VCaP (cell line): Measurements from ENCODE around the gene GK.

Source experiments
- H3K27ac ChIP-seq: fragments of 450-650 bp; 2 replicates; pipeline ENCODE4 v1.5.1; 2017
- TF ChIP-seq, protein P1 (sequence below): fragments of 450-650 bp; conservative IDR thresholded peaks from 2 replicates; pipeline ENCODE4 v1.5.1; 2017; ENCODE audit warnings: mild to moderate bottlenecking, moderate library complexity

Gene GK

GRCh38 chrX:30714138-30714537 is 60.9 kb downstream of the GK start:
- no peak overlapping the region for H3K27ac ChIP-seq
- TF ChIP-seq, protein P1, sequence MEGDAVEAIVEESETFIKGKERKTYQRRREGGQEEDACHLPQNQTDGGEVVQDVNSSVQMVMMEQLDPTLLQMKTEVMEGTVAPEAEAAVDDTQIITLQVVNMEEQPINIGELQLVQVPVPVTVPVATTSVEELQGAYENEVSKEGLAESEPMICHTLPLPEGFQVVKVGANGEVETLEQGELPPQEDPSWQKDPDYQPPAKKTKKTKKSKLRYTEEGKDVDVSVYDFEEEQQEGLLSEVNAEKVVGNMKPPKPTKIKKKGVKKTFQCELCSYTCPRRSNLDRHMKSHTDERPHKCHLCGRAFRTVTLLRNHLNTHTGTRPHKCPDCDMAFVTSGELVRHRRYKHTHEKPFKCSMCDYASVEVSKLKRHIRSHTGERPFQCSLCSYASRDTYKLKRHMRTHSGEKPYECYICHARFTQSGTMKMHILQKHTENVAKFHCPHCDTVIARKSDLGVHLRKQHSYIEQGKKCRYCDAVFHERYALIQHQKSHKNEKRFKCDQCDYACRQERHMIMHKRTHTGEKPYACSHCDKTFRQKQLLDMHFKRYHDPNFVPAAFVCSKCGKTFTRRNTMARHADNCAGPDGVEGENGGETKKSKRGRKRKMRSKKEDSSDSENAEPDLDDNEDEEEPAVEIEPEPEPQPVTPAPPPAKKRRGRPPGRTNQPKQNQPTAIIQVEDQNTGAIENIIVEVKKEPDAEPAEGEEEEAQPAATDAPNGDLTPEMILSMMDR: no peak

DNA sequence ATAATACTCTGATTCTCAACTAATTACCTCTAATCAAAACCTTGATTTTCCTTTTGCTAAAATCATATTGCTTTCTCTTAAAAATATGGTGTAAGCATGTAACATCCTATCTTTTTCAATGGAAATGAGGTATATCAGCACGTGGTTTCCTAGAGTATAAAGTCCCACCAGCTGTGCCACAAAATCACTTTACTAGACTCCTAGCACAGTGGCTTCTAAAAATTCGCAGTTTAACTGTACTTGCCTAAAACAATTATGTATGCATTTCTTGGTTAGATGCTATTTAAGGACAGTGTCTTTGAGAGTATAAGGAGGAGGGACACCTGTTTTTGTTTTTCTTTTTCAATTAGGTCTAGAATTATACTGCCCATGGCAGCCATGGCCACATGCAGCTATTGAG is 62.8 kb downstream of the GK start:
- H3K27ac ChIP-seq: no peak overlapping the region
- TF ChIP-seq, protein P1: no peak

DNA sequence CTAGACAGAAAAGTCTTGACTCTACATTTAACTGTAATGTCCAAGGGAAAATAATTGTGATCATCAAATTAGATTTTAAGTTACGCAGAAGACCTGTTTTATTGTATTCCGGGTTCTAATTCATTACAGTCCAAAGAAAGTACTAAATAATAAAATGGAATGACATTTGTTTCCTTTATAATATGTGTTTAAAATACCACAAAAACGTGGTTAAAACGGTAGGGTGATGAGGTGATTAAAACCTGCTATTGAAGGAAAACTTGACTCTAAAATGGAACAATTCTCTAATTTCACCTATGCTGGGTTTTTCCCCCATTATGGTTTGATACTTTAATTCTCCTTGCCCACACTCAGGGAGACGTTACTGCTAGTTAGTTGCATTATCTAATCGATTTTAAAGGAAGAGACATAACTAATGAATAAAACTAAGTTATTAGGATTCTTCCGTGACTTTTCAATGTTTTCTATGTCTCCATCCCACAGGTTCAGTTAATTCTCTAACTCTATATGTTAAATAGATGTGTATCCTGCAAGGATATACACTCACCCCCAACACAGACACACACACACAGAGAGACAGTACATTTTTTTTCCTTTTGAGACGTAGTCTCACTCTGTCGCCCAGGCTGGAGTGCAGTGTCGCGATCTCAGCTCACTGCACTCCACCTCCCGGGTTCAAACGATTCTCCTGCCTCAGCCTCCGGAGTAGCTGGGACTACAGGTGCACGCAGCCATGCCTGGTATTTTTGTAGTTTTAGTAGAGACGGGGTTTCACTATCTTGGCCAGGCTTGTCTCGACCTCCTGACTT is 80.8 kb downstream of the GK start:
- H3K27ac ChIP-seq: no peak overlapping the region
- TF ChIP-seq, protein P1: no peak

DNA sequence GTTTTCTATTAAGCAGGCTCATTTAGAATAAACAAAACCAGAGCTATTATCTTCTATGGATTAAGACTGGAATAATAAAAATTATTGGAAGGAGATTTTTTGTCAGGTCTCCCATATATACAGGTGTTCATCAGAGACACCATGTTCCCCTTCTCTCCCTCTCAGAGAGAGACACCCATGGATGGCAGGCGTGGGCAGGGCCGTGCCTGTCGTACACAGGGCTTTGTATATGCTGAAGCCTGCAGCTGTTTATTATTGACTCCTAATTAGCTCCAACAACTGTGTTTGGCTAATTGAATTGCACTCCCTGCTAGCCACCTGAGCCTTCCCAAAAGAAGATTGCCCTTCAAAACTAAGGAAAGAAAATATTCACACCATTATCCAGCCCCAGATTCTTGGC is 81.6 kb downstream of the GK start:
- TF ChIP-seq, protein P1: no peak
- no peak overlapping the region for H3K27ac ChIP-seq

- TF ChIP-seq, protein P1: peak; percentile 83
- H3K27ac ChIP-seq: no peak overlapping the region
Observed at GRCh38 chrX:30735839-30736238, 82.6 kb downstream of the GK start.

DNA sequence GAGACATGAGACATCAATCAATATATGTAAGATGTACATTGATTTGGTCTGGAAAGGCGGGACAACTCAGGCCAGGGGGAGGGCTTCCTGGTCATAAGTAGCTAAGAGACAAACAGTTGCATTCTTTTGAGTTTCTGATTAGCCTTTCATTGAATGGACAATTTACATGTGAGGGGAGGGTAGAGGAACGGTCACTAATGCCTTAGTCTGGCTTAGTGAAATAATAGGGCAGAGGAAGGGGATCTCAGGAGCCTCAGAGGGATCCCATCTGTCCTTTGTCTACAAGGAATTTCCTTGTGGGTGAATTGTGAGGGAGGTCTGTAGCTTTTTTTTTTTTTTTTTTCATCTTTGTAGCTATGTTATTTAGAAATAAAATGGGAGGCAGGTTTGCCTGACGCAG is 88.3 kb downstream of the GK start:
- no peak overlapping the region for H3K27ac ChIP-seq
- TF ChIP-seq, protein P1: no peak

DNA sequence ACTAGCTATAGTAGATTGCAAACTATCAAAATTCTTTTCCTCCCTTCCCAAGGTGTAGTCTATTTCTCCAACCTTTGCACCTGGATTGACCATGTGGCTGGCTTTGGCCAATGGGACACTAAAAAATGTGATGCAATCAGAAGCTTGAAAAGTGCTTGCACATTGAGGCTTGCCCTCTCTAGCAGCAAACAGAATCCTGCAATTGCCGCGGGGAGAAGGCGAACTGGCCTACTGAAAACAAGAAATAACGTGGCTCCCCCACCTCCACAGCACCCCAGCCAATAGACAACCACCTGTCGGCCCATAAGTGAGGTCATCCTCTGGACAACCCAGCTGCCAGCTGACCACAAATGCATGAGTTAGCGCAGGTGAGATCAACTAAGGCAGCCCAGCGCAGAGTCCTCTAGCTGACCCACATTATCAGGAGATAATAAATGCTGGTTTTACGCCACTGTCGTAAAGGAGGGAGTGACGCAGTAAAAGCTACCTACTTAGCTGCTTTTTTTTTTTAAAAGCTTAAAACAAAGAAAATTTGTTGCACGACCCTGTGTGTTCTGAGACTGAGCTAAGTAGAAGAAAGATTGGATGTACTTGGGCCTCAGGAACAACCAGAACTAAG is 95.2 kb downstream of the GK start:
- no peak overlapping the region for H3K27ac ChIP-seq
- TF ChIP-seq, protein P1: no peak
